Mesenteric fat pad (tissue), 1 donor: ENCODE results near the gene SRSF1. TPM values are rescaled to one million over a fixed set of nuclear protein-coding genes. Genes with fewer than 3 reads are reported as not detected.

ENCODE experiments used
- DNase-seq: peaks from one replicate; pipeline ENCODE4 v3.0.0-alpha.2; 2020; ENCODE audit warnings: low spot score
- total RNA-seq: library from RNA; stranded (reverse); fragmentation: NEBNext Ultra II Directional; extraction: Animal tissue kit (Norgen Biotek cat#: 25700); gene quantifications from one replicate; pipeline ENCODE4 v1.2.1, GENCODE V29; 2021
- donor health status: DM: yes; HTN: yes; CAD: no.

SRSF1 gene
- total RNA-seq, 1 donor from 2014 or later = 167 TPM

GRCh38 chr17:57966875-57967274 lies 40.2 kb downstream of the SRSF1 start:
- no peak for DNase-seq

DNA sequence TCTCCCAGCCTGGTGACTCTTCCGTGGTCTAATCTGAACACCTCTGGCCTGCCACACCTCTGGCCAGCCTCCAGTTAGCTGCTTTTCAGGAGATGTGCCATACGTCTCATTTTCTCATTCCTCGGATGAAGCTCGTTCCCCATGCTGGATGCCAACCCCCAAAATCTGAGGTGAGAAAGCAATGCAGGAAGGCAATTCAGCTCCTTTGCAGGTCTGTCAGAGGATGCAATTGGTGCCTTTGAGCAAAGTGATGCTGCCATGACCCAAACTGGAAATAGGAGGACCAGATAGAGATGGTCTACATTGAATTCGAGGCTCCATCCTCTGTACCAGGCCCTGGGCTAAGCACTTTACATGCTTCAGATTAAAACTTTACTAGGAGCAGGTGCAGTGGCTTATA lies 40.8 kb downstream of the SRSF1 start:
- DNase-seq = no peak

DNA sequence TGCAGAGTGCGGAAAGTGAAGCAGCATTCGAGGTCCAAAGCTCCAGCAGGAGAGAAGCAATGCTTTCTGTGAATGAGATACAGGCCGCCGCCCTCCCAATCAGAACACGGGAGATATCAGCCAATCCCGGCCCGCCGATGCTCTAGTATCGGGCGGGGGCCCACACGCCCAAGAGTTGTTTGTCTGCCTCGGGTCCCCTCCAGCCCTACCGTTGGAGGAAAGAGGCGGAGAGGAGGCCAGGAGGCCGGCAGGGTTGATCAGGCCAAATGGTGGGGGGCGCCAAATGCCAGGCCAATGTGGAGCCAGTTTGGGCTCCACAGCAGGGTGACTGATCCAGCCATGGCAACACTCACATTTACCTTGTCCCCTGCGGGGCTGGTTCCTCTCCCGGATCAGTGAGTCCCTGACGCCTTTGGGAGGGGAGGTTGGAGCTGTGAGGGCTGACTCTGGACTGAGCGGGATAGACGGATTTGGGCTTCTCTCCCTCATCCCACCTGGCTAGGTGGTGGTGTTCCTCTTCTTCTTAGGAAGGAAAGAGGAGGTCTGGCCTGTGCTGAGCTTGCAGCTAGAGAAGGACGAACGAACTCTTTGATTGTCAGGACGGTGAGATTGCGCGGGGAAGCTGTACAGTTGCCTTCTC lies 41.4 kb downstream of the SRSF1 start:
- no peak for DNase-seq

DNA sequence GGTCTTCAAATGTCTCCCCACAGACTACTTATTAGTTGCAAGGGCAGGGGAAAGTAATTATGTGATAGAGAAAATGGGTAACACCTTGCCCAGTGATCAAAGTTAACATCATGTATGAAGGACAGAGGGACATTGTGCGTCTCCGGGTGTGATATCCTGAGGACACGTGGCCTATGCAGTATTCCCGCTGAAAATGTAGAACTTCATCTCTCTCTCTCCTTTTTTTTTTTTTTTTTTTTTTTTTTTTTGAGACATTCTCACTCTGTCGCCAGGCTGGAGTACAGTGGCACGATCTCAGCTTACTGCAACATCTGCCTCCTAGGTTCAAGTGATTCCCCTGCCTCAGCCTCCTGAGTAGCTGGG lies 43.9 kb downstream of the SRSF1 start:
- DNase-seq = no peak

- no peak for DNase-seq
Measured at GRCh38 chr17:57962279-57963148, 44.5 kb downstream of the SRSF1 start.

DNA sequence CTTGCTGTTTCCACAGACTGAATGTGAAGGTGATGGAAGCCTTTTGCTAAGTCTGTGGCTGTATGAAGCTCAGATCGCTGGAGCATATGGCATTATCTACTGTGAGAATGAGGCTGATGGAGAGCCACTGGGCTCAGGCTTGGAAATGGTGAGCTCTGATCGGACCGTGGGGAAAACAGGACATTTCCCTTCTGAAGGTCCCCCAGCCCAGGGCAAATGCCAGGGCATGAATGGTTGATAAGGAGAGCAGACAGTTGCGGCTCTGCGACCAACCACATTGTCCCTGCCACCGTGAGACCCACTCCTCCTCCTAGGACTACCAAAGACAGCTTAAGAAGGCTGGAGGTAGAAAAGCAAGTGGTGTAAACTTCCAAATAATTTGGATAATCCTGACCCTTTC lies 47.1 kb downstream of the SRSF1 start:
- DNase-seq = peak; percentile 59

DNA sequence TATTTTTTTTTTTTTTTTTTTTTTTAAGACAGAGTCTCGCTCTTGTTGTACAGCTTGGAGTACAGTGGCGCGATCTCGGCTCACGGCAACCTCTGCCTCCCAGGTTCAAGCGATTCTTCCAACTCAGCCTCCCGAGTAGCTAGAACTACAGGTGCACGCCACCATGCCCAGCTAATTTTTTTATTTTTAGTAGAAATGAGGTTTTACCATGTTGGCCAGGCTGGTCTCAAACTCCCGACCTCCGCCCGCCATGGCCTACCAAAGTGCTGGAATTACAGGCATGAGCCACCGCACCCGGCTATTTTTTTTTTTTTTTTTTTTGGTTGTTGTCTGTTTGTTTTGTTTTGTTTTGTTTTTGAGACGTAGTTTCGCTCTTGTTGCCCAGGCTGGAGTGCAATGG lies 48.7 kb downstream of the SRSF1 start:
- DNase-seq = peak; percentile 28

- DNase-seq = peak; percentile 37
Measured at GRCh38 chr17:57957886-57958285, 49.2 kb downstream of the SRSF1 start.

GRCh38 chr17:57957120-57957850 lies 49.8 kb downstream of the SRSF1 start:
- DNase-seq = peak; percentile 84

DNA sequence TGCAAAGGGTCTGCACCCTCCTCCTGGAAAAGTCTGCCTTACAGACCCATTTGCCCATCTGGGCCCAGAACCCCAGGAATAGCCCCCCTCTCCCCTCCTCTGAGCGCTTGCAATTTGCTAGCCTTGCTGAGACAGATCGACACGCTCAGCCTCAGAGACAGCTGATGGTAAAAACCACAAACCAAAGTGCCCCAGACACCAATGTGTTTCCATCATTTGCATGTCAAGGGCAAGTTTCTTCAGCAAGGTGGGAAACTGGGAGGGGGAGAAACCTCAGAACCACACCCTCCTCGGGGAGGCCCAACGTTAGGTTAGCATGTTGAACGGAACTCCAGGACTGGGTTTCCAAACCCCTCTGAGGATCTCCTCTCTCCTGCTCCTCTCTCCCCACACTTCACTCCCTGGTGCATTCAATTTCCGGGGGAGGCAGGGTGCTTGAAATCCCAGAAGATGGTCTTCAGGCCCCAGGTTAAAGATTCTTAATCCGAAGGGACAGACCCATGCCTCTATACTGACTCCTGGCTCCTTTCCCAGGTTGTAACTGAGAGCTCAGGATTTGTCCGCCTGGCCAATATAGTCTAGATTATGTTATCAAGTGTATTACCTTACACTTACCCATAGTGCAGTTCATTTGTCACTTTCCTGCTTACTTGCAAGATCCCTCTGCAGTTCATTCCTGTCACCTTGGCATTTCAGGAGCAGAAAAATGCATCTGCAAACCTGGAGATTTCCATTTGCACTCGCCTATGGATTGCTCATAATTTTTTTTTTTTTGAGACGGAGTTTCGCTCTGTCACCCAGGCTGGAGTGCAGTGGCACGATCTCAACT lies 50.5 kb downstream of the SRSF1 start:
- peak; percentile 33 for DNase-seq

- DNase-seq = peak; percentile 95
Measured at GRCh38 chr17:57955183-57955931, 51.7 kb downstream of the SRSF1 start, which contains the start of gene CUEDC1. Gene CUEDC1 (minus strand): TSS chr17:57955412. CDS start chr17:57885564, 69,848 bp downstream.

- DNase-seq = peak; percentile 91
Measured at GRCh38 chr17:57954397-57955182, 52.5 kb downstream of the SRSF1 start.

- DNase-seq = peak; percentile 57
Measured at GRCh38 chr17:57953705-57954396, 53.2 kb downstream of the SRSF1 start.

Other genes starting within 250 kb of the SRSF1 start
- gene MRPS23, start 157.2 kb downstream of the SRSF1 start, total RNA-seq = 31.9 TPM
- gene CUEDC1, start 51.8 kb downstream of the SRSF1 start, total RNA-seq = 34.1 TPM
- 42.7 TPM for gene VEZF1, start 19.0 kb downstream of the SRSF1 start, total RNA-seq
- 32.2 TPM for gene DYNLL2, start 76.2 kb upstream of the SRSF1 start, total RNA-seq
- gene OR4D1, start 141.1 kb upstream of the SRSF1 start, total RNA-seq = not detected
- not detected for gene OR4D2, start 159.7 kb upstream of the SRSF1 start, total RNA-seq
- not detected for gene EPX, start 185.5 kb upstream of the SRSF1 start, total RNA-seq
- gene MKS1, start 212.0 kb upstream of the SRSF1 start, total RNA-seq = 9.6 TPM
- gene LPO, start 231.3 kb upstream of the SRSF1 start, total RNA-seq = not detected